HuH-7.5 (cell line): ENCODE results near the gene NOCT.
"Not testable (repeated sequence)": the region's sequence is repeated elsewhere in the genome, so short reads cannot be mapped to it uniquely, and the experiment has no call there.

ENCODE experiments used
- DNase-seq: peaks from one replicate; pipeline ENCODE4 v3.0.0; 2011; ENCODE audit warnings: low spot score

NOCT gene

DNA sequence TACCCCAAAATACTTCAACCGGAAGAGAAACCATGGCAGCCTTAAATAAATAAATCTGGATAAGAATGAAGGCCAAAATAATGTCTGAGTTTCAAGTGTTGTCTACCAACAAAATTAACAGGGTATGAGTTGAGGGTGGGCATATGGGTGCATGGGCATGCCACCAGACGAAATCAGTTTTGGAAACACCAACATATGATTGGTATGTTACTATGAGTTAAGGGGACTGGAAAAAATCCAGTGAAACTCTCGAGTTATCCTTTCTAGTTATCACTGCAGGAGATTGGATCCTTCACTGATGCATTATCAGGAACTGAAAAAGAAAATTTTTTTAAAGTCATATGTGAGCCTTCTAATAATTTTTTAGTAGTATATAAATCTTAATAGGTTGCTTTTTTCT, 32.4 kb downstream of the NOCT start:
- DNase-seq: no peak

DNA sequence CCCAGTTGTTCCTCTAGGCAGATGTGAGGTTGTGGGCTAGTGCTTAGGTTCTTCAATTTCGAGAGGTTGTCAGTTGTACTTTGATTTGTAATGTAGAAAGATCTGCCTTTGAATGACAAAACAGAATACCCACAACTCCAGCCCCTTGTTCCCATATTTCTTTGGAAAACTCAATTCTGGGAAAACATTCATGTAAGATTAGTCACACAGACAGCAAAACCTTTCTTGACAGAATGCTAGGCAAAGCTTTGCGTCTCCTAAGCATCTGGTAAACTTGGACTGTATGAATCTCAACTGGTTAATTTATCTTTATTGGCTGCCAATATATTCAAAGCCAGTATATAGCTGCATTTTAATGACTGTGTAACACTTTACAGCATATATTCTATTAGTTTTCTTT, 34.9 kb downstream of the NOCT start:
- no peak for DNase-seq

GRCh38 chr4:139053909-139054308, 38.3 kb downstream of the NOCT start:
- no peak for DNase-seq

- DNase-seq: no peak
Measured at GRCh38 chr4:139054791-139055505, 39.4 kb downstream of the NOCT start.

DNA sequence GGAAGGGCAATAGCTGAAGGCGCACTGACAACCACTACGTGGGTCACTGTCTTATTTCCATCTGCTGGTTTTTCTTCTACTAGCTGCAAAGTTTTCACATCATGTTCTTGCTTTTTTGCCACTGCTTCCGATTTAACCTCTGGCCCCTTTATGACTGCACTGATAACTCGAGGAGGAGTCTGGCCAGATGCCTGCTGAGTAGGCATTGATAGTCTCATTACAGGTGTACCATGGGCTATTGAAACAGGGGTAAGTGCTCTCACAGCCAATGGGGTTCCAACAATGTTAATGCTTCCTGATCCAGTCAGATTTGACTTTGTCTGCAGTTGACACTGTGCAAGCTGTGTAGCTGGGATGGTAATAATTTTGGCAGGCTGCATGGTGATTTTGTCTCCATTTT, 43.4 kb downstream of the NOCT start:
- not testable (repeated sequence) for DNase-seq

GRCh38 chr4:139060591-139060990, 45.0 kb downstream of the NOCT start:
- DNase-seq: no peak

DNA sequence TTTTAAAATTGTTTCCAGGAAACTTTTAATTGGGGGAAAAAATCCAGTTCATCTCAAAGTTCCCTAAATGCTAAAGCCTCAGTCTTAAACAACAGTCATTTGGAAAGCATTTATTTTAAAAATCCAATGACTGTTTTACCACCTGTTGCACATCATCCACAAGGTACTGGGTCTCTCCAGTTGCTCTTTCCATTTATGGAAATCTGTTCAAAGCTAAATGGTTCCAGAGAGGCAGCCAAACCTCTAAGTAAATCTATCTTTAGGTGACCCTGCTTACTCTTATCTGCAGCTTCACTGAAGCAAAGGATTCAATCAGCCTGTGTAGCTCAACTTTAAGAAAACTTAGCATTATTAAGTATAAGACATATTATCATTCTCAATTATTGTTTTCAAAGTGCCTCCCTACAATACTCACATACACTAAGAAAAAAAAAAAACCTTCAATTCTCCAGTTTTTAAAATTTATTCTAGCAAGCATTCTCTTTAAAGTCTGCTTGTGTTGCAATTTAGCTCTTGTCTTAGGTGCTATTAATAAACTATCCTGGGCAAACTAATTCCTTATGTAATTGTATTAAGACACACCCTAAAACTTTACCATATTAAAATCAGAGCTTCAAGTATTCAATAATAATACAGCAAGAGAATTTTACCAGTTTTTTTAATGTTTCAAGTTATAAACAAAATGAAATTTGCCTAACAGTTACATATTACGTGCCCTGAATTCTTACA, 60.6 kb downstream of the NOCT start:
- DNase-seq: no peak

DNA sequence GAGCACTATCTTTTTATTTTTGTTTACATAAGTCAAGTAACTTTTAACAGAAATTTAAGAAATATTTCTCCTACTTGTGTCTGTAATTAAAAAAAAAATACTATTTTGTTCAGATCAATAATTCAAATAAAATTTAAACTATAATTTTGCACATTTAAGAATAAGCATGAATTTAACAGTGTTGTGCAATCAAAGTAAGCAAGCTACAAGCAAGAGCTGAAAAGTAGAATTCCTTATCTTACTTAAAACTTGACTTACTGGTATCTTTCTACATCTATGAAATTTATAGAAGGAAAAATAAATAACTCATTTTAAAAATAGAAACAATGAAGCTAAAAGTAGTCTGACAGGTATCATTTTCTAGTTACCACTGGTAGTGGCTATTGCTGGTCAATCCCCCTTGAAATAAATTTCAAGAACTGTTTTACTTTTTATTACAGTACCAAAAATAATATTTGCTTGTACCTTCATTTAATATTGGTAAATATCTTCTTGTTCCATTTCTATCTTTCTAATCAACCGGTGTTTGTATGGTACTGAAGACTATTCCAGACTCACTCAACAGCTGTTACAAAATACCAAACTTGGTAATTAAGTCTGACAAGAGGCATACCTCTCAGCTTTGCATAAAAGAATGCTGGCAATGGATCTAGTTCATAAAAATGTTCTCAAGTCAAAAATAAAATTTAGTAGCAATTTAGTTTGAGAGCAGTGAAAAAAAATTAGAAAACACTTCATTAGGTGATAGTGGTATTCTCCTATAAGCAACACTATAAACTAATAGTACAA, 62.2 kb downstream of the NOCT start:
- DNase-seq: no peak

DNA sequence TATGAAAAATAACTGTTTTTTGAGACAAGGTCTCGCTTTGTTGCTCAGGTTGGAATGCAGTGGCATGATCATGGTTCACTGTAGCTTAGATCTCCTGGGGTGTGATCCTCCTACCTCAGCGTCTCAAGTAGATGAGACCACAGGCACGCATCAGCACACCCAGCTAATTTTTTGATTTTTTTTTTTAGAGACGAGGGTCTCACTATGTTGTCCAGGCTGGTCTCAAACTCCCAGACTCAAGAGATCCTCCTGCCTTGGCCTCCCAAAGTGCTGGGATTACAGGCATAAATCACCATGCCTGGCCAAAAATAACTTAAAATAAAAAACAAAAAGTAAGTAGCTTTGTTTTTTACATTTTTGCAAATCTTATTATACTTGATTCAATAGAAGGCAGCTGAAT, 63.3 kb downstream of the NOCT start:
- no peak for DNase-seq

GRCh38 chr4:139082750-139083606, 67.4 kb downstream of the NOCT start:
- peak; percentile 85 for DNase-seq

GRCh38 chr4:139083607-139083955, 68.0 kb downstream of the NOCT start:
- DNase-seq: peak; percentile 42

GRCh38 chr4:139083956-139084803, 68.6 kb downstream of the NOCT start:
- peak; percentile 44 for DNase-seq

- DNase-seq: no peak
Measured at GRCh38 chr4:139084804-139085093, 69.2 kb downstream of the NOCT start.

- no peak for DNase-seq
Measured at GRCh38 chr4:139085141-139085540, 69.6 kb downstream of the NOCT start.

- DNase-seq: no peak
Measured at GRCh38 chr4:139092271-139092670, 76.7 kb downstream of the NOCT start.
